HCT116 (cell line): ENCODE measurements around the gene MAST4. TPM values are rescaled to one million over a fixed set of nuclear protein-coding genes. Genes with fewer than 3 reads are reported as not detected.

Experiments
- ATAC-seq: fragments of 200-7000 bp; cut with Tn5 transposase; 2 replicates; pipeline ENCODE4 v1.9.1; 2020; ENCODE audit warnings: mild to moderate bottlenecking, moderate library complexity
- BruUV-seq: library from RNA; stranded (reverse); fragments of 400-500 nt; replicated peaks from 2 replicates; lab custom pipeline; 2021; lab: Mats Ljungman, UMichigan
- CTCF ChIA-PET: fragments of 300-600 bp; sonication (Branson Sonifier 250); formaldehyde crosslinking; loops from one replicate; lab custom pipeline; 2021; ENCODE audit warnings: antibody characterized with exemption; lab: Charles Lee
- POLR2A ChIA-PET: fragments of 300-600, 350-600 bp; sonication (Branson Sonifier 250); formaldehyde crosslinking; loops from one replicate; lab custom pipeline; 2021; ENCODE audit warnings: antibody characterized with exemption; lab: Charles Lee
- RAD21 ChIA-PET, 2 experiments: fragments of 300-600 bp; sonication (Branson Sonifier 250); formaldehyde crosslinking; loops; one replicate each; lab custom pipeline; 2023; ENCODE audit warnings: low total read pairs in 2 of 2; ENCODE audit not compliant: uncharacterized antibody in 2 of 2, unreplicated experiment in 2 of 2, low non-redundant PET in 1 of 2; lab: Charles Lee
- DNase-seq: peaks from one replicate; pipeline ENCODE4 v3.0.0-alpha.2; 2010; ENCODE audit warnings: low read depth, low spot score
- H2AFZ ChIP-seq: fragments of 200-600 bp; shearing (Covaris generic), sonication (generic); 2 replicates; pipeline ENCODE4 v1.6.1; 2017; ENCODE audit warnings: low read depth, mixed run types, mixed read lengths, antibody characterized with exemption, low read length; ENCODE audit not compliant: poor library complexity, severe bottlenecking
- H3K27ac ChIP-seq: 2 replicates; pipeline ENCODE4 v1.5.1; 2012; ENCODE audit warnings: low read depth, low read length
- H3K27me3 ChIP-seq: fragments of 200-600 bp; sonication (generic); 2 replicates; pipeline ENCODE4 v1.6.1; 2016; ENCODE audit warnings: mixed run types, low read length, mixed read lengths; ENCODE audit not compliant: insufficient read depth
- H3K36me3 ChIP-seq, 2 experiments: fragments of 200-500 bp in 1 of 2; fragments of 200-600 bp in 1 of 2; sonication (Bioruptor generic) in 1 of 2; sonication (generic) in 1 of 2; 2 replicates each; pipeline versions ENCODE4 v1.5.1 to v1.6.1; 2014 to 2016; ENCODE audit warnings: low read length in 2 of 2, inconsistent platforms in 1 of 2, mixed read lengths in 1 of 2, mixed run types in 1 of 2; ENCODE audit not compliant: insufficient read depth in 2 of 2, control insufficient read depth in 1 of 2
- H3K4me1 ChIP-seq, 2 experiments: fragments of 200-600 bp in 1 of 2; sonication (generic) in 1 of 2; 2 replicates each; pipeline versions ENCODE4 v1.5.1 to v1.6.1; 2012 to 2017; ENCODE audit warnings: low read length in 2 of 2, inconsistent platforms in 1 of 2, mild to moderate bottlenecking in 1 of 2, mixed read lengths in 1 of 2, mixed run types in 1 of 2, moderate library complexity in 1 of 2; ENCODE audit not compliant: insufficient read depth in 2 of 2, control insufficient read depth in 1 of 2
- H3K4me2 ChIP-seq: fragments of 200-600 bp; sonication (generic); 2 replicates; pipeline ENCODE4 v1.6.1; 2017; ENCODE audit warnings: mixed run types, low read length, mixed read lengths
- H3K4me3 ChIP-seq, 2 experiments: fragments of 200-600 bp in 1 of 2; sonication (generic) in 1 of 2; replicated peaks in 1 of 2; 2 replicates each; pipeline ENCODE4 v1.5.1; 2011 to 2016; ENCODE audit warnings: low read length in 2 of 2, control low read depth in 1 of 2, low read depth in 1 of 2, mild to moderate bottlenecking in 1 of 2, mixed read lengths in 1 of 2, mixed run types in 1 of 2
- H3K79me2 ChIP-seq: fragments of 200-600 bp; sonication (generic); 2 replicates; pipeline ENCODE4 v1.6.1; 2017; ENCODE audit warnings: mild to moderate bottlenecking, mixed run types, low read length, moderate library complexity, mixed read lengths; ENCODE audit not compliant: insufficient read depth
- H3K9ac ChIP-seq: fragments of 200-600 bp; sonication (generic); 2 replicates; pipeline ENCODE4 v1.6.1; 2016; ENCODE audit warnings: low read length, mixed read lengths
- H3K9me2 ChIP-seq: fragments of 200-600 bp; sonication (generic), shearing (Covaris generic); 2 replicates; pipeline ENCODE4 v1.6.1; 2017; ENCODE audit warnings: mixed run types, mild to moderate bottlenecking, moderate library complexity; ENCODE audit not compliant: insufficient read depth
- H3K9me3 ChIP-seq, 2 experiments: fragments of 200-500 bp in 1 of 2; fragments of 200-600 bp in 1 of 2; sonication (Bioruptor generic) in 1 of 2; sonication (generic) in 1 of 2; 2 replicates each; pipeline ENCODE4 v1.6.1; 2014 to 2017; ENCODE audit warnings: low read length in 2 of 2, mixed read lengths in 2 of 2, inconsistent platforms in 1 of 2, low read depth in 1 of 2, mild to moderate bottlenecking in 1 of 2, mixed run types in 1 of 2, moderate library complexity in 1 of 2; ENCODE audit not compliant: control insufficient read depth in 1 of 2, insufficient read depth in 1 of 2
- H4K20me1 ChIP-seq: fragments of 200-600 bp; sonication (generic), shearing (Covaris generic); 2 replicates; pipeline ENCODE4 v1.6.1; 2017; ENCODE audit warnings: mixed run types, mild to moderate bottlenecking, moderate library complexity; ENCODE audit not compliant: insufficient read depth
- CBX3 ChIP-seq: IDR thresholded peaks from 2 replicates; pipeline ENCODE4 v1.6.1; 2012; ENCODE audit warnings: low read depth
- CTCF ChIP-seq, 3 experiments: fragments of 200-600 bp in 1 of 3; sonication (generic) in 1 of 3; IDR thresholded peaks in 2 of 3; conservative IDR thresholded peaks in 1 of 3; 2 replicates each; pipeline ENCODE4 v1.5.1; 2012 to 2017; ENCODE audit warnings: low read depth in 2 of 3, low read length in 2 of 3, antibody characterized with exemption in 1 of 3, borderline replicate concordance in 1 of 3, control low read depth in 1 of 3, mild to moderate bottlenecking in 1 of 3, mixed read lengths in 1 of 3, mixed run types in 1 of 3, moderate library complexity in 1 of 3; ENCODE audit not compliant: insufficient read depth in 1 of 3
- EGR1 ChIP-seq: IDR thresholded peaks from 2 replicates; pipeline ENCODE4 v1.6.1; 2012; ENCODE audit warnings: low read depth
- EZH2phosphoT487 ChIP-seq: fragments of 200-600 bp; IDR thresholded peaks from 2 replicates; pipeline ENCODE4 v1.6.1; 2018; ENCODE audit warnings: antibody characterized with exemption, borderline replicate concordance
- FOSL1 ChIP-seq: IDR thresholded peaks from 2 replicates; pipeline ENCODE4 v1.6.1; 2012; ENCODE audit warnings: low read depth
- JUND ChIP-seq: IDR thresholded peaks from 2 replicates; pipeline ENCODE4 v1.6.1; 2012
- RAD21 ChIP-seq: IDR thresholded peaks from 2 replicates; pipeline ENCODE4 v1.6.1; 2012; ENCODE audit warnings: low read depth, mild to moderate bottlenecking
- SRF ChIP-seq: IDR thresholded peaks from 2 replicates; pipeline ENCODE4 v1.6.1; 2012; ENCODE audit warnings: low read depth
- YY1 ChIP-seq: IDR thresholded peaks from 2 replicates; pipeline ENCODE4 v1.6.1; 2011; ENCODE audit warnings: low read length, low read depth, moderate library complexity, mild to moderate bottlenecking; ENCODE audit not compliant: insufficient replicate concordance; ENCODE audit errors: extremely low read depth
- ZNF274 ChIP-seq: fragments of 200-500 bp; sonication (Bioruptor generic); IDR thresholded peaks from 2 replicates; pipeline ENCODE4 v1.6.1; 2014; ENCODE audit warnings: mild to moderate bottlenecking, low read depth, low read length, inconsistent platforms
- intact Hi-C: fragments of 100-400 bp; cut with micrococcal nuclease; formaldehyde crosslinking; loops from 2 replicates; pipeline ENCODE4 v1.10.0; 2022
- total RNA-seq: library from RNA; stranded (reverse); gene quantifications from one replicate; pipeline ENCODE4 v1.2.1, GENCODE V29; 2021; ENCODE audit not compliant: unreplicated experiment

Gene MAST4
- total RNA-seq, 1 experiment from 2014 or later, result 1.1 TPM

- H3K4me2 ChIP-seq, result no peak overlapping the region
- POLR2A ChIA-PET, result no interaction called here
- H2AFZ ChIP-seq, result no peak overlapping the region
- peaks cover 0 to 10% of the 10 kb centered on the region in 2 experiments; a peak in 3 of 4 replicates for H3K4me1 ChIP-seq
- H3K9ac ChIP-seq, result no peak overlapping the region
- BruUV-seq, result no TSS peak
- ATAC-seq (no peak), DNase-seq (no peak)
- no peaks in the 10 kb centered on the region for H3K79me2 ChIP-seq
- no peak overlapping the region for H3K4me3 ChIP-seq
- RAD21 ChIA-PET, result no interaction called here
- no peaks in the 10 kb centered on the region for H3K36me3 ChIP-seq
- no peaks in the 10 kb centered on the region for H4K20me1 ChIP-seq
- no peaks in the 10 kb centered on the region for H3K9me2 ChIP-seq
- CTCF ChIA-PET, result no interaction called here
- intact Hi-C loops, result loop anchor here (10.0 kb wide), 1 partner anchor 895 kb away; no protein-coding TSS in a partner anchor
- TF ChIP-seq EGR1, result no peak
- no peak for TF ChIP-seq YY1
- no peak for TF ChIP-seq CTCF (IDR thresholded peaks at IDR 0.05 in 2 of 3, conservative IDR thresholded peaks at IDR 0.05 in 1 of 3; ENCODE audit: borderline replicate concordance in 1 of 3, insufficient read depth in 1 of 3, low read depth in 2 of 3, low read length in 2 of 3)
- no peak for TF ChIP-seq EZH2phosphoT487
- TF ChIP-seq SRF, result no peak
- TF ChIP-seq CBX3, result no peak
- TF ChIP-seq FOSL1, result no peak
- no peak for TF ChIP-seq RAD21
- no peak for TF ChIP-seq ZNF274
- TF ChIP-seq JUND, result no peak
- H3K27ac ChIP-seq, result no peak overlapping the region
- H3K9me3 ChIP-seq, result no peaks in the 10 kb centered on the region
- H3K27me3 ChIP-seq, result no peaks in the 10 kb centered on the region
These were observed 603.7 kb downstream of the MAST4 start for GRCh38 chr5:67199859-67200258.
